PC-3 (cell line): ENCODE data around the gene SRXN1. TPM values are rescaled to one million over a fixed set of nuclear protein-coding genes. Genes with fewer than 3 reads are reported as not detected.

ENCODE experiments used
- ATAC-seq: fragments of 200-7000 bp; cut with Tn5 transposase; 2 replicates; pipeline ENCODE4 v1.9.1; 2020; ENCODE audit warnings: mild to moderate bottlenecking, moderate library complexity
- Bru-seq: library from RNA; stranded (reverse); fragments of 400-500 nt; gene quantifications from one replicate; lab custom pipeline; 2021; lab: Mats Ljungman, UMichigan
- BruChase-seq, 2 experiments: library from RNA; stranded (reverse); fragments of 400-500 nt; gene quantifications; one replicate each; lab custom pipeline; 2021; lab: Mats Ljungman, UMichigan
- BruUV-seq: library from RNA; stranded (reverse); fragments of 400-500 nt; replicated peaks from 2 replicates; lab custom pipeline; 2021; lab: Mats Ljungman, UMichigan
- CTCF ChIA-PET: fragments of 300-600 bp; sonication (Branson Sonifier 250); formaldehyde crosslinking; loops from one replicate; lab custom pipeline; 2022; ENCODE audit warnings: antibody characterized with exemption; lab: Charles Lee
- POLR2A ChIA-PET: fragments of 300-600 bp; sonication (Branson Sonifier 250); formaldehyde crosslinking; loops from one replicate; lab custom pipeline; 2022; ENCODE audit warnings: antibody characterized with exemption; ENCODE audit not compliant: unreplicated experiment; lab: Charles Lee
- DNase-seq: peaks from one replicate; pipeline ENCODE4 v3.0.0-alpha.2; 2015
- H2AFZ ChIP-seq: fragments of 300-600 bp; sonication (generic); 2 replicates; pipeline ENCODE4 v1.6.0; 2016; ENCODE audit warnings: antibody characterized with exemption, low read length
- H3F3A ChIP-seq: fragments of 300-600 bp; sonication (generic); one replicate; pipeline ENCODE4 v1.6.0; 2017; ENCODE audit warnings: antibody characterized with exemption, low read length, control low read depth, mild to moderate bottlenecking; ENCODE audit not compliant: unreplicated experiment
- H3K27ac ChIP-seq: fragments of 300-600 bp; sonication (generic); 2 replicates; pipeline ENCODE4 v1.5.1; 2016; ENCODE audit warnings: mild to moderate bottlenecking, low read length
- H3K27me3 ChIP-seq: fragments of 300-600 bp; sonication (generic); 2 replicates; pipeline ENCODE4 v1.6.1; 2016; ENCODE audit warnings: low read length, mixed read lengths
- H3K36me3 ChIP-seq: fragments of 300-600 bp; sonication (generic); 2 replicates; pipeline ENCODE4 v1.6.1; 2016; ENCODE audit warnings: low read depth, mixed run types, low read length, mixed read lengths
- H3K4me1 ChIP-seq: fragments of 300-600 bp; sonication (generic); 2 replicates; pipeline ENCODE4 v1.5.1; 2016; ENCODE audit warnings: low read length; ENCODE audit not compliant: insufficient read depth
- H3K4me2 ChIP-seq: fragments of 300-600 bp; sonication (generic); 2 replicates; pipeline ENCODE4 v1.6.0; 2016; ENCODE audit warnings: low read length
- H3K4me3 ChIP-seq: fragments of 300-600 bp; sonication (generic); 2 replicates; pipeline ENCODE4 v1.5.1; 2016; ENCODE audit warnings: mild to moderate bottlenecking, low read length, mixed read lengths
- H3K79me2 ChIP-seq: fragments of 300-600 bp; sonication (generic); 2 replicates; pipeline ENCODE4 v1.6.1; 2017; ENCODE audit warnings: low read length, mixed read lengths
- H3K9ac ChIP-seq: fragments of 300-600 bp; sonication (generic); 2 replicates; pipeline ENCODE4 v1.6.0; 2016; ENCODE audit warnings: mild to moderate bottlenecking, low read length
- H3K9me2 ChIP-seq: fragments of 300-600 bp; sonication (generic); replicated peaks from 2 replicates; pipeline ENCODE4 v1.6.1; 2016; ENCODE audit warnings: mixed run types, low read length, mixed read lengths
- H3K9me3 ChIP-seq: fragments of 300-600 bp; sonication (generic); 2 replicates; pipeline ENCODE4 v1.6.1; 2016; ENCODE audit warnings: low read length, mixed read lengths
- H4K20me1 ChIP-seq: fragments of 300-600 bp; sonication (generic); 2 replicates; pipeline ENCODE4 v1.6.1; 2016; ENCODE audit warnings: low read length, mixed read lengths
- CTCF ChIP-seq: fragments of 300-600 bp; sonication (generic); conservative IDR thresholded peaks from 2 replicates; pipeline ENCODE4 v1.5.1; 2017; ENCODE audit warnings: antibody characterized with exemption, low read depth, mild to moderate bottlenecking, low read length
- EZH2 ChIP-seq: fragments of 300-600 bp; sonication (generic); IDR thresholded peaks from one replicate; pipeline ENCODE4 v1.6.1; 2017; ENCODE audit warnings: antibody characterized with exemption, mild to moderate bottlenecking, low read length; ENCODE audit not compliant: unreplicated experiment
- EZH2phosphoT487 ChIP-seq: fragments of 300-600 bp; sonication (generic); IDR thresholded peaks from 2 replicates; pipeline ENCODE4 v1.6.1; 2018; ENCODE audit warnings: mild to moderate bottlenecking, antibody characterized with exemption, low read length, borderline replicate concordance
- intact Hi-C: fragments of 100-400 bp; cut with micrococcal nuclease; formaldehyde crosslinking; loops from 2 replicates; pipeline ENCODE4 v1.9.0; 2023
- long read RNA-seq: library from polyadenylated mRNA; unstranded; transcript quantifications from one replicate; pipeline ENCODE4 v2.0.0, GENCODE V29; 2021; ENCODE audit not compliant: unreplicated experiment
- total RNA-seq: library from RNA; depleted of rRNA; stranded (reverse); fragments of >200 nt; gene quantifications from 2 replicates; pipeline ENCODE4 v1.2.3, GENCODE V29; 2014; rRNA removed

Gene SRXN1
- 99.3 and 105 TPM in 2 replicates for total RNA-seq
- Bru-seq, nascent RNA = percentile 38 among the genes with signal in this experiment
- BruChase-seq, experiment 1, labeled RNA remaining after a 6-hour chase = percentile 67 among the genes with signal in this experiment
- percentile 57 among the genes with signal in this experiment for BruChase-seq, experiment 2, labeled RNA remaining after a 2-hour chase
- long read RNA-seq, transcript SRXN1-201 (2 exons, 2,698 nt) = major isoform, 327 of 386 reads
- long read RNA-seq, partial matches to known transcripts = 0 of 386 reads
- long read RNA-seq, other reads (novel, unspliced or antisense) = 59 of 386 reads

GRCh38 chr20:653110-653589, at the start of gene SRXN1:
SRXN1 (minus strand) TSS chr20:653200; CDS start chr20:653185, 15 bp downstream.
- peak; percentile 94 for DNase-seq
- no peaks in the 10 kb centered on the region for H3K9me3 ChIP-seq
- H3K9ac ChIP-seq = peak within 1 kb of the TSS; percentile 92
- H3K4me3 ChIP-seq = peak within 1 kb of the TSS; percentile 94
- peak within 1 kb of the TSS; percentile 80 for H2AFZ ChIP-seq
- H3K27ac ChIP-seq = peak within 1 kb of the TSS; percentile 50
- ChIA-PET CTCF (no interaction called here), POLR2A (no interaction called here)
- no peaks in the 10 kb centered on the region for H3F3A ChIP-seq
- peaks cover 12% of the 10 kb centered on the region for H3K27me3 ChIP-seq
- H3K79me2 ChIP-seq = peaks cover 46% of the 10 kb centered on the region
- peak; percentile 89 for ATAC-seq
- no peaks in the 10 kb centered on the region for H3K9me2 ChIP-seq
- H3K36me3 ChIP-seq = peaks cover 24% of the 10 kb centered on the region
- intact Hi-C loops = loop anchor here (10.0 kb wide), 1 partner anchor 82 kb away; no protein-coding TSS in a partner anchor
- BruUV-seq = no TSS peak
- H4K20me1 ChIP-seq = peaks cover 26% of the 10 kb centered on the region
- peak within 1 kb of the TSS; percentile 91 for H3K4me2 ChIP-seq
- peak; percentile 63 for TF ChIP-seq CTCF
- TF ChIP-seq EZH2phosphoT487 = no peak
- peaks cover 12% of the 10 kb centered on the region for H3K4me1 ChIP-seq

GRCh38 chr20:701401-702129, 48.6 kb upstream of the SRXN1 start:
- peaks cover 63% of the 10 kb centered on the region for H3K27me3 ChIP-seq
- no peak for TF ChIP-seq EZH2
- no peak for TF ChIP-seq EZH2phosphoT487
- no peak for TF ChIP-seq CTCF
- CTCF ChIA-PET = no interaction called here

More at GRCh38 chr20:701401-702129, 48.6 kb upstream of the SRXN1 start:
- Histone ChIP-seq H2AFZ (no peak overlapping the region), H3K9me2 (no peaks in the 10 kb centered on the region), H3K4me1 (no peaks in the 10 kb centered on the region), H4K20me1 (no peaks in the 10 kb centered on the region), H3K36me3 (no peaks in the 10 kb centered on the region), H3F3A (no peaks in the 10 kb centered on the region), H3K9ac (no peak overlapping the region), H3K4me2 (no peak overlapping the region), H3K4me3 (no peak overlapping the region), H3K79me2 (no peaks in the 10 kb centered on the region), H3K27ac (no peak overlapping the region), H3K9me3 (no peaks in the 10 kb centered on the region)
- POLR2A ChIA-PET = no interaction called here
- ATAC-seq = no peak
- intact Hi-C loops = no loop called here
- no TSS peak for BruUV-seq
- DNase-seq = no peak
